Measurements from ENCODE around the gene CANT1.

Gene CANT1

DNA sequence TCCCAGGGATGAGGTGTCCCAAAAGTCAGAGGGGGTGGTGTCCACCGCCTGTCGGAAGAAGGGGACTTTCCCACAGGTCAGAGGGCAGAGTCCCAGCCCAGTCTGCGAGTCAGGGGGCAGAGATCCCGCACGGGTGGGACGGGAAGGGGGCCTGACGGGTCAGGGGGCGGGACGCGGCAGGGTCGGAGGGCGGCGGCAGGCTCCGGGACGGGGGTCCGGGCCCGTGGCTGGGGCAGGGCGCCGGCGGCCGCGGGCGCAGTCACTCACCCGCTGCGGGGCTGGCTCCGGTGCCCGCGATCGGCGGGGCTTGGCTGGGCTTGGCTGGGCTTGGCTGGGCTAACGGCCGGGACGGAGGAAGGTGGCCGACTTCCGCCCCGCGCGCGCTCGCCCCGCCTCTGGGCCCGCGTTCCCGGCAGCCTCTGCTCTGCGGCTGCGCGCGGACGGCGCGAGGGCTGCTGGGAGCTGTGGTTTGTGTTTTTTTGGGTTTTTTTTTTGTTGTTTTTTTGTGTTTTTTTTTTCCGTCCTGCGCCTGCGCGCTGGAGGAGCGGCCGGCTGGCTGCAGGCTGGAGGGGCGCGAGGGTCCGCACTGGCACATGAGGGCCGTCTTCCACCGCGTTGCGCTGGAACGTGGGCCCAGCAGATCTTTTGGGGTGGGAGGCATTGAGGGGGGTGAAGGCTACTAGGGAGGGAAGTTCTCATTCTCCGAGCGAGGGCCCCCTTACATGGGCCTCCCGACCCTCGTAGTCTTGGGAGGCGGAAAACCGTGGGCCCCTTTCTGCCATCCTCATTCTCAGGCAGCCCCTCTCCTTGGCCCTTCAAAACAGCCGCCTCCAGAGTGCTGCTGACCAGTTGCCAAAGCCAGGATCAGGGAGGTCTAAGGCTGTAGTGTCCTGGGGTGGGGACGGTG is at the start of gene CANT1:
Gene CANT1 (minus strand): TSS at position 368 of the 907 bp plus-strand sequence. CDS start 12,142 bp downstream, outside the sequence.
- peaks cover 3 to 9% of the 10 kb centered on the region in 2 donors for H3K36me3 Mint-ChIP-seq
- peaks cover 36 to 58% of the 10 kb centered on the region in 2 donors for H3K4me1 Mint-ChIP-seq
- DNase-seq, result peak; percentile 84

DNA sequence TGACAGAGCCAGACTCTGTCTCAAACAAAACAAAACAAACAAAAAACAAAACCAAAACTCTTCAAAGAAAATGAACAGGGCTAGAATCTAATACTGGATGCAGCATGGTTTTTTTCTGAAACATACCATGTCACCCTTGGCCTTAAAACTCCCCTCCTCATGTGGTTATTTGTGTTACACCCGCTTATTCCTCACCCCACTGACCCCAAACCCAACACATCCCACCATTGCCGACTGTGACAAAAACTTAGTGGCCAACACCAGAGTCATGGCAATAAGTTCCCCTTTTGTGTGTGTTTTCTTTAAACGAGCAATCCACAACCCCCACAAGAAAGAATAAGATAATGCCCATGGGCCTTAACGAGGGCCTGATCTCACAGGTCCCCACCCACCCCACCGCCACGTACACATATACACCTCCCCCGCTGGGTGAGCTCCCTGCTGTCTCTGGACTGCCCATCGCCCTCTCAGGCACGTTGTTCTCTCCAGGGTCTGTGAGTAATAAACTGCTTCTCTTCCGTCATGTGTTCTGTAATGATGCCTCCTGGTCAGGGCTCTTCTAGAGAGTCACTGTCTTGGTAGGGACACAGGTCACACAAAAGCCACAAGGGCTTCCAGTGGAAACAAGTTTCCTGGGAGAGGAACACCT is 48.3 kb upstream of the CANT1 start:
- Mint-ChIP-seq H3K4me1 (peaks cover 0 to 2% of the 10 kb centered on the region in 2 donors), H3K27me3 (peaks cover 22 to 33% of the 10 kb centered on the region in 2 donors), H3K9me3 (peaks cover 6 to 10% of the 10 kb centered on the region in 2 donors), H3K27ac (no peak overlapping the region), H3K36me3 (peaks cover 2 to 4% of the 10 kb centered on the region in 2 donors), H3K4me3 (no peak overlapping the region)
- DNase-seq (no peak), ATAC-seq (replicated peaks) (no peak)

More for the DNA sequence above, at the start of gene CANT1:
- Mint-ChIP-seq H3K27me3 (peaks cover 14 to 15% of the 10 kb centered on the region in 2 donors), H3K9me3 (peaks cover 2 to 4% of the 10 kb centered on the region in 2 donors), H3K4me3 (peak within 1 kb of the TSS; percentile 96 to 97), H3K27ac (peak within 1 kb of the TSS; percentile 97)
- peak; percentile 98 to 99 for ATAC-seq (replicated peaks)

DNA sequence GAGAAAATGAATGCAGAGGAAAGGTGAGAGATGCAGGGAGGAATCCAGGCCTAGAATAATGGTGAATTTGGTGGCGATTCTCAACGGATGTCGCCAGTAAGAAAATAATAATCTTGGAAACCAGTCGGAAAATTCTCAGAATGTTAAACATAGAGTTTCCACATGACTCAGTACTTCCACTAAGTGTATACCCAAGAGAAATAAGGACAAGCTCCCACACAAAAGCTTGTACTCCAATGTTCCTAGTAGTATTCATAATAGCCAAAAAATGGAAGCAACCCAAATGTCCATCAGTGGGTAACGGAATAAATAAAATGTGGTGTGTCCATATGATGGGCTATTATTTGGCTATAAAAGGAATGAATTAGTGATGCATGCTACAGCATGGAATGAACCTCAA is 45.6 kb upstream of the CANT1 start:
- ATAC-seq (replicated peaks) (no peak), DNase-seq (no peak)
- Mint-ChIP-seq H3K27me3 (peaks cover 27 to 39% of the 10 kb centered on the region in 2 donors), H3K4me3 (no peak overlapping the region), H3K27ac (no peak overlapping the region), H3K4me1 (peaks cover 0 to 2% of the 10 kb centered on the region in 2 donors), H3K9me3 (peaks cover 6 to 10% of the 10 kb centered on the region in 2 donors), H3K36me3 (peaks cover 2 to 4% of the 10 kb centered on the region in 2 donors)

DNA sequence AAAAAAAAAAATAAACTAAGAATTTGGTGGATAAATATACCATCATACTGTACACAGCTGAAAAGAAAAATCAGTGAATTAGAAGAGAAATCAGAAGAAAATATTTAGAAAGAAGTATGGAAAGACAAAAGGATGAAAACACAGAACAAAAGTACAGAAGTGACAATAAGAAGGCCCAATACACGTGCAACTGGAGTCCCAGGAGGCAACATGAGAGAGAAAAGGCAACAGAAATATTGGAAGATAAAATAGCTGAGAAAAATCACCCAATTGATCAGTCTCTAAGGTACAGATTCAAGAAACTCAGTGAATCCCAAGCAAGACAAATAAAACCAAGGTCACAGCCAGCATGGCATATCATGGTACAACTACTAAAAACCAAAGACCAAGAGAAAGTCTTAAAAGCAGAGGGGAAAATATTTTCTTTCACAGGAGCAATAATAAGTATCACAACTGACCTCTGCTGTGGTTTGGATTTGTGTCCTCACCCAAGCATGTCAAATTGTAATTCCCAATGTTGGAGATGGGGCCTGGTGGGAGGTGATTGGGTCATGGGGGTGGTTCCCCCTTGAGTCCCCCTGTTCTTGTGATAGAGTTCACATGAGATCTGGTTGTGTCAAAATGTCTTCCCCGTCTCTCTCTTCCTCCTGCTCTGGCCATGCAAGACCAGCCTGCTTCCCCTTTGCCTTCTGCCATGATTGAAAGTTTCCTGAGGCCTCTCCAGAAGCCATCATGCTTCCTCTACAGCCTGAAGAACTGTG is 44.8 kb upstream of the CANT1 start:
- peaks cover 0 to 2% of the 10 kb centered on the region in 2 donors for H3K4me1 Mint-ChIP-seq
- H3K27ac Mint-ChIP-seq, result no peak overlapping the region

DNA sequence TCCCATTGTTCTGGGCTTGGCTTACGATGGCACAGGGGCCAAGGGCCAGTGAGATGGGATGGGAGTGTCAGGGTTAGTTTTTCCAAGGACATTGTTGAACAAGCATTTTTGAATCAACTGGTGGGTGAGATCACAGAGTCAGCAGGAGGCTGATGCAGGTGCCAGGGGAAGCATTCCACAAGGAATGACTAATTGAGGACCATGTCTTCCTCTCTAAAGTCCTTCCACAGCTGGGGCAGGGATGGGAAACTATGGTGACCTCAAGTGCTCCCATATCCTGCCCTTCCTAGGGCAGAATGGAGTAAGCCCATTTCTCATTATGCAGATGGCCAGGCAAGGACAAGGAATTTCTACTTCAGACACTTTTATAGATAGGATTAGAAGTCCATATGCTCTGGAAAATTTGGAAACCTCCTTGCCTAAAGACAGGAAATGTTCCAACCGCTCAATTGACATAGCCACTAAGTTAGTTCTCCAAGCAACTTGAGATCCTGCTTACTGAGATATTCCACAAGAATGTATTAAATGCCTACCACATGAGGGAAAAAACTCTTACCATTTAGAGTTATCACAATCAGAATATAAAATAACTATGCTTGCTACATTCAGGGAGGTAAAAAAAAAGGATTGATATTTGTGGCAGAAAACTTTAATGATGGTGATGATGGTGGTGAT is 43.8 kb upstream of the CANT1 start:
- no peak for DNase-seq
- H3K27ac Mint-ChIP-seq, result no peak overlapping the region

More for the DNA sequence above, 44.8 kb upstream of the CANT1 start:
- Mint-ChIP-seq H3K9me3 (peaks cover 6 to 10% of the 10 kb centered on the region in 2 donors), H3K27me3 (peaks cover 31 to 39% of the 10 kb centered on the region in 2 donors), H3K4me3 (no peak overlapping the region), H3K36me3 (peaks cover 2 to 4% of the 10 kb centered on the region in 2 donors)
- DNase-seq (no peak), ATAC-seq (replicated peaks) (no peak)

DNA sequence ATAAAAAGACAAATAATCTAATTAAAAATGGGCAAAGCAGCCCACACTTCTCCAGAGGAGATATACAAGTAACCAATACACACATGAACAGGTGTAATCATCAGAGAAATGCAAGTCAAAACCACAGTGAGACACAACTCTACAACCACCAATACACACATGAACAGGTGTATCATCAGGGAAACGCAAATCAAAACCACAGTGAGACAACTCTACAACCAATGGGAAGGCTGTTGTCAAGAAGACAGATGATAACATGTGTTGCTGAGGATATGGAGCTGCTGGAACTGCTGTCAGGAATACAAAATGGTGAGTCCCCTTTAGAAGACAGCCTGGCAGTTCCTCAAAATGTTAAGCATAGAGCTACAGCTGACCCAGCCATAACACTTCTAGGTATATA is 42.6 kb upstream of the CANT1 start:
- H3K36me3 Mint-ChIP-seq, result peaks cover 0 to 4% of the 10 kb centered on the region in 2 donors
- DNase-seq (no peak), ATAC-seq (replicated peaks) (no peak)
- H3K4me1 Mint-ChIP-seq, result no peaks in the 10 kb centered on the region
- no peak overlapping the region for H3K4me3 Mint-ChIP-seq
- H3K9me3 Mint-ChIP-seq, result peaks cover 4 to 5% of the 10 kb centered on the region in 2 donors
- H3K27ac Mint-ChIP-seq, result no peak overlapping the region
- H3K27me3 Mint-ChIP-seq, result peaks cover 21 to 23% of the 10 kb centered on the region in 2 donors

More for the DNA sequence above, 43.8 kb upstream of the CANT1 start:
- Mint-ChIP-seq H3K36me3 (peaks cover 2 to 4% of the 10 kb centered on the region in 2 donors), H3K4me3 (no peak overlapping the region), H3K27me3 (peaks cover 29 to 30% of the 10 kb centered on the region in 2 donors), H3K9me3 (peaks cover 6 to 10% of the 10 kb centered on the region in 2 donors), H3K4me1 (peaks cover 0 to 2% of the 10 kb centered on the region in 2 donors)
- ATAC-seq (replicated peaks), result no peak

DNA sequence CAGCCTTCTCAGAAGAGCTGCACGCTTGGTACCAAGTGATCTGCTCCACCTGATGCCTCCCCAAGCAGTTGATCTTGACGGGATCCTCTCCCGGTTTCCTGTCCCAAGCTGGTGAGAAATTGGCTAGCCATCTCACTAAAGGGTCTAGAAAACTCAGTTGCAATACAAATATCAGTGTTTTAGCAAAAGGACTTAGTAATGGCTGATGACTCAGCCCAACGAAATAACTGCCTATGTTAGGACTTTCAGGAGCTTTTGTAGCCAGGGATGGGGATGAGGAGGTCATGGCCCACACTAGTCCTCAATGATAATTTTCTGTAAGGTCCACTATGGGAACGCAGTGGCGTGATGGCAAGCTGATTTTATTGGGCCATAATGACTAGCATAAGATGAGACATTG is 41.7 kb upstream of the CANT1 start:
- Mint-ChIP-seq H3K36me3 (peaks cover 0 to 4% of the 10 kb centered on the region in 2 donors), H3K27ac (no peak overlapping the region), H3K4me3 (no peak overlapping the region), H3K27me3 (peaks cover 20 to 27% of the 10 kb centered on the region in 2 donors), H3K4me1 (no peaks in the 10 kb centered on the region), H3K9me3 (peaks cover 4 to 5% of the 10 kb centered on the region in 2 donors)
- no peak for DNase-seq
- no peak for ATAC-seq (replicated peaks)

GRCh38 chr17:79050551-79050950 is 41.0 kb upstream of the CANT1 start:
- H3K4me1 Mint-ChIP-seq, result peaks cover 0 to 4% of the 10 kb centered on the region in 2 donors
- H3K27me3 Mint-ChIP-seq, result peaks cover 20 to 32% of the 10 kb centered on the region in 2 donors
- no peak overlapping the region for H3K4me3 Mint-ChIP-seq
- H3K36me3 Mint-ChIP-seq, result peaks cover 0 to 4% of the 10 kb centered on the region in 2 donors
- no peak overlapping the region for H3K27ac Mint-ChIP-seq
- ATAC-seq (replicated peaks) (no peak), DNase-seq (no peak)
- peaks cover 4 to 5% of the 10 kb centered on the region in 2 donors for H3K9me3 Mint-ChIP-seq

GRCh38 chr17:79049821-79050220 is 40.3 kb upstream of the CANT1 start:
- DNase-seq (no peak), ATAC-seq (replicated peaks) (no peak)
- no peak overlapping the region for H3K4me3 Mint-ChIP-seq
- peaks cover 23 to 37% of the 10 kb centered on the region in 2 donors for H3K27me3 Mint-ChIP-seq
- H3K9me3 Mint-ChIP-seq, result peaks cover 4 to 5% of the 10 kb centered on the region in 2 donors
- H3K36me3 Mint-ChIP-seq, result peaks cover 0 to 4% of the 10 kb centered on the region in 2 donors
- no peak overlapping the region for H3K27ac Mint-ChIP-seq
- H3K4me1 Mint-ChIP-seq, result peaks cover 0 to 6% of the 10 kb centered on the region in 2 donors

DNA sequence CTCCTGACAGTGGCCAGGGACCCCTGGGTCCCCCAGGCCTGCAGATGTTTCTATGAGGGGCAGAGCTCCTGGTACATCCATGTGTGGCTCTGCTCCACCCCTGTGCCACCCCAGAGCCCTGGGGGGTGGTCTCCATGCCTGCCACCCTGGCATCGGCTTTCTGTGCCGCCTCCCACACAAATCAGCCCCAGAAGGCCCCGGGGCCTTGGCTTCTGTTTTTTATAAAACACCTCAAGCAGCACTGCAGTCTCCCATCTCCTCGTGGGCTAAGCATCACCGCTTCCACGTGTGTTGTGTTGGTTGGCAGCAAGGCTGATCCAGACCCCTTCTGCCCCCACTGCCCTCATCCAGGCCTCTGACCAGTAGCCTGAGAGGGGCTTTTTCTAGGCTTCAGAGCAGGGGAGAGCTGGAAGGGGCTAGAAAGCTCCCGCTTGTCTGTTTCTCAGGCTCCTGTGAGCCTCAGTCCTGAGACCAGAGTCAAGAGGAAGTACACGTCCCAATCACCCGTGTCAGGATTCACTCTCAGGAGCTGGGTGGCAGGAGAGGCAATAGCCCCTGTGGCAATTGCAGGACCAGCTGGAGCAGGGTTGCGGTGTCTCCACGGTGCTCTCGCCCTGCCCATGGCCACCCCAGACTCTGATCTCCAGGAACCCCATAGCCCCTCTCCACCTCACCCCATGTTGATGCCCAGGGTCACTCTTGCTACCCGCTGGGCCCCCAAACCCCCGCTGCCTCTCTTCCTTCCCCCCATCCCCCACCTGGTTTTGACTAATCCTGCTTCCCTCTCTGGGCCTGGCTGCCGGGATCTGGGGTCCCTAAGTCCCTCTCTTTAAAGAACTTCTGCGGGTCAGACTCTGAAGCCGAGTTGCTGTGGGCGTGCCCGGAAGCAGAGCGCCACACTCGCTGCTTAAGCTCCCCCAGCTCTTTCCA is 39.5 kb upstream of the CANT1 start:
- Mint-ChIP-seq H3K27me3 (peaks cover 30 to 44% of the 10 kb centered on the region in 2 donors), H3K36me3 (peaks cover 0 to 4% of the 10 kb centered on the region in 2 donors), H3K9me3 (peaks cover under 1 to 5% of the 10 kb centered on the region in 2 donors), H3K27ac (no peak overlapping the region), H3K4me3 (no peak overlapping the region), H3K4me1 (peaks cover 0 to 6% of the 10 kb centered on the region in 2 donors)
- no peak for ATAC-seq (replicated peaks)
- no peak for DNase-seq

GRCh38 chr17:79047923-79048825 is 38.6 kb upstream of the CANT1 start:
- no peaks in the 10 kb centered on the region for H3K9me3 Mint-ChIP-seq
- peaks cover 39 to 48% of the 10 kb centered on the region in 2 donors for H3K27me3 Mint-ChIP-seq

More at GRCh38 chr17:79047923-79048825, 38.6 kb upstream of the CANT1 start:
- no peak for ATAC-seq (replicated peaks)
- DNase-seq, result no peak
- H3K27ac Mint-ChIP-seq, result no peak overlapping the region
- no peak overlapping the region for H3K4me3 Mint-ChIP-seq
- H3K4me1 Mint-ChIP-seq, result peaks cover 0 to 6% of the 10 kb centered on the region in 2 donors
- H3K36me3 Mint-ChIP-seq, result no peaks in the 10 kb centered on the region
